ENCODE data around the gene ZDHHC24.
"Not testable (repeated sequence)": the region's sequence is repeated elsewhere in the genome, so short reads cannot be mapped to it uniquely, and the experiment has no call there.

The ZDHHC24 gene

GRCh38 chr11:66564984-66565383 lies 19.1 kb upstream of the ZDHHC24 start:
- no peak for FAIRE-seq

- FAIRE-seq, result no peak
Observed at GRCh38 chr11:66564538-66564937, 18.7 kb upstream of the ZDHHC24 start.

GRCh38 chr11:66563832-66564231 lies 18.0 kb upstream of the ZDHHC24 start:
- FAIRE-seq, result no peak

GRCh38 chr11:66562907-66563583 lies 17.2 kb upstream of the ZDHHC24 start:
- no peak for FAIRE-seq

GRCh38 chr11:66562275-66562674 lies 16.4 kb upstream of the ZDHHC24 start:
- no peak for FAIRE-seq

- FAIRE-seq, result no peak
Observed at GRCh38 chr11:66561975-66562248, 16.1 kb upstream of the ZDHHC24 start.

- FAIRE-seq, result no peak
Observed at GRCh38 chr11:66561178-66561974, 15.5 kb upstream of the ZDHHC24 start.

- FAIRE-seq, result no peak
Observed at GRCh38 chr11:66559866-66560676, 14.2 kb upstream of the ZDHHC24 start.

GRCh38 chr11:66559142-66559865 lies 13.5 kb upstream of the ZDHHC24 start:
- no peak for FAIRE-seq

- FAIRE-seq, result no peak
Observed at GRCh38 chr11:66557733-66558326, 12.0 kb upstream of the ZDHHC24 start.

GRCh38 chr11:66556086-66556485 lies 10.2 kb upstream of the ZDHHC24 start:
- FAIRE-seq, result no peak

GRCh38 chr11:66555416-66555815 lies 9.6 kb upstream of the ZDHHC24 start:
- FAIRE-seq, result no peak

- no peak for FAIRE-seq
Observed at GRCh38 chr11:66554602-66555001, 8.8 kb upstream of the ZDHHC24 start.

- no peak for FAIRE-seq
Observed at GRCh38 chr11:66550887-66551286, 5.0 kb upstream of the ZDHHC24 start.

- FAIRE-seq, result no peak
Observed at GRCh38 chr11:66549696-66550095, 3.8 kb upstream of the ZDHHC24 start.

GRCh38 chr11:66548774-66549630 lies 3.2 kb upstream of the ZDHHC24 start:
- no peak for FAIRE-seq

- no peak for FAIRE-seq
Observed at GRCh38 chr11:66548041-66548440, 2.2 kb upstream of the ZDHHC24 start.

GRCh38 chr11:66547662-66548009 lies 1.8 kb upstream of the ZDHHC24 start:
- FAIRE-seq, result no peak

- FAIRE-seq, result no peak
Observed at GRCh38 chr11:66546966-66547661, 1.3 kb upstream of the ZDHHC24 start.

- FAIRE-seq, result no peak
Observed at GRCh38 chr11:66546368-66546965, 619 bp upstream of the ZDHHC24 start, which contains the start of gene ACTN3. ACTN3 (plus strand) TSS chr11:66546903; CDS start chr11:66546938, 35 bp downstream.

- FAIRE-seq, result not testable (repeated sequence)
Observed at GRCh38 chr11:66544952-66545351, 896 bp downstream of the ZDHHC24 start.
